Duodenal mucosa (tissue), 2 donors: Measurements from ENCODE around the gene CRCP.
"Not testable (repeated sequence)": the region's sequence is repeated elsewhere in the genome, so short reads cannot be mapped to it uniquely, and the experiment has no call there.

Source experiments
- H3K27ac ChIP-seq: one replicate; pipeline ENCODE4 v1.7.0; 2013; ENCODE audit warnings: low read depth, low read length
- H3K27me3 ChIP-seq, 2 donors: one replicate each; pipeline ENCODE4 v1.7.0; 2013; ENCODE audit warnings: low read length in 2 of 2, control low read depth in 1 of 2; ENCODE audit not compliant: insufficient read depth in 2 of 2, control insufficient read depth in 1 of 2
- H3K36me3 ChIP-seq, 2 donors: one replicate each; pipeline ENCODE4 v1.7.0; 2013; ENCODE audit warnings: low read length in 2 of 2, control low read depth in 1 of 2; ENCODE audit not compliant: insufficient read depth in 2 of 2, control insufficient read depth in 1 of 2
- H3K4me1 ChIP-seq, 2 donors: one replicate each; pipeline ENCODE4 v1.7.0; 2013; ENCODE audit warnings: low read length in 2 of 2, control low read depth in 1 of 2; ENCODE audit not compliant: insufficient read depth in 2 of 2, control insufficient read depth in 1 of 2
- H3K4me3 ChIP-seq, 2 donors: one replicate each; pipeline ENCODE4 v1.7.0; 2013; ENCODE audit warnings: low read length in 2 of 2, low read depth in 1 of 2
- H3K9ac ChIP-seq, 2 donors: one replicate each; pipeline ENCODE4 v1.7.0; 2013; ENCODE audit warnings: low read length in 2 of 2, low read depth in 1 of 2
- H3K9me3 ChIP-seq, 2 donors: one replicate each; pipeline ENCODE4 v1.7.0; 2013; ENCODE audit warnings: low read length in 2 of 2, control low read depth in 1 of 2; ENCODE audit not compliant: control insufficient read depth in 1 of 2

Gene CRCP

DNA sequence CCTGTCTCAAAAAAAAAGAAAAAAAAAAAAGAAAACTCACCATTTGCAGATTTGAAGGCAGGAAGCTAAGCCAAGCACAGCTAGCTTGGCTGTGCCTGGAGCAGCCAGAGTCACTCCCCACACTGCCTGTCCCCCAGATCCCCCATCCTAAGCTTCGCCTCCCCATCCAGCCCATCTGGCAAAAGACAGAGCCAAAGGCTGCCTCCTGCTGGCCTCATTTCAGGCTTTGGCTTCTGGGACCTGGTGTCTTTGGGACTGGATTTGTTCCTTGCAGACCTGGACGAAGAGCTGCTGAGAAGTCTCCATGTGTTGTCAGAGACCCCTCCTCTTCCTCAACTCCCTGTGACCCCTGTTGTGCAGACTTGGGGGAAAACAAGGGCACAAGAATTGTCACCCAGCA is 31.0 kb upstream of the CRCP start:
- no peaks in the 10 kb centered on the region for H3K4me1 ChIP-seq
- no peaks in the 10 kb centered on the region for H3K9me3 ChIP-seq
- H3K27ac ChIP-seq, result no peak overlapping the region
- peaks cover 18 to 49% of the 10 kb centered on the region in 2 donors for H3K36me3 ChIP-seq
- H3K27me3 ChIP-seq, result no peaks in the 10 kb centered on the region
- no peak overlapping the region for H3K9ac ChIP-seq
- H3K4me3 ChIP-seq, result no peak overlapping the region

DNA sequence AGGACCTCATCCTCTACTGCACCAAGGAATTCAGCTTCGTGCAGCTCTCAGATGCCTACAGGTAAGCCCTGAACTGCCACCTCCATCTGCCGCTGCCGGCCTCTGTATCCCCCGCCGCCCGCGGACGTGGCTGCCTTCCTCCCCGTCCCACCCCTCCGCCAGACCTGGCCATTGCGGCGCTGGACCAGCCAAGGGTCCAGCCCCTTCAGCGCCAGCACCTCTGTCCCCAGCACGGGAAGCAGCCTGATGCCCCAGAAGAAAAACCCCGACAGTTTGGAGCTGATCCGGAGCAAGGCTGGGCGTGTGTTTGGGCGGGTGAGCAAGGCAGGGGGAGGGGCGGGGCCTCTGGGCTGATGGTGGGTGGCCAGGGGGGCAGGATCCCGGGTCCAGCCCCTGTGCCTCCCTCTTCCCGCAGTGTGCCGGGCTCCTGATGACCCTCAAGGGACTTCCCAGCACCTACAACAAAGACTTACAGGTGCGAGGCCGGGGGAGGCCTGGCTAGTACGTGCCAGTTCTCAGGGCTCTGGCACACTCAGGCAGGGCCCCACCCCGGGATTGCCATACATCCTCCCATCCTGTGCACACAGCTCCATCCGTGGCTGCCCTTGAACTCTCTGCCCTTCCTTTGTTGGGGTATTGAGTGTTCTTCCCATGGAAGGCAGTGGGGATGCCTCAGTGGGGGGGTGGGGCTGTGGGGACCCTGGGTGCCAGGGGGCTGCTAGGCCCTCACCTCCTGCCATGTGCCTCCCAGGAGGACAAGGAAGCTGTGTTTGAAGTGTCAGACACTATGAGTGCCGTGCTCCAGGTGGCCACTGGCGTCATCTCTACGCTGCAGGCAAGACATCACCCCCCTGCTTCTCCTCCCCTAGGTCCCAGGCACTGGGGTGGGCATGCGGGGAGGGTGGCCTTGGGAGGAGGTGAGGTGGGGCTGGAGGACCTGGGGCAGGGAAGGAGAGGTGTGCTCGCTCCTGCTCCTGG is 25.5 kb upstream of the CRCP start:
- H3K4me1 ChIP-seq, result no peaks in the 10 kb centered on the region

DNA sequence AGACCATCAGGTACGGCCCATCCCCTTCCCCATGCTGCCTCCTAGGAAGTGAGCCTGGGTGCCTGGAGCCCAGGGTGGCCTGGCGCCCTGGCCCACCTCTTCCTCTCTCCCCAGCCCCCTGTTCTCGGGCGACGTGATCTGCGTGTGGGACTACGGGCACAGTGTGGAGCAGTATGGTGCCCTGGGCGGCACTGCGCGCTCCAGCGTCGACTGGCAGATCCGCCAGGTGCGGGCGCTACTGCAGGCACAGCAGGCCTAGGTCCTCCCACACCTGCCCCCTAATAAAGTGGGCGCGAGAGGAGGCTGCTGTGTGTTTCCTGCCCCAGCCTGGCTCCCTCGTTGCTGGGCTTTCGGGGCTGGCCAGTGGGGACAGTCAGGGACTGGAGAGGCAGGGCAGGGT is 22.0 kb upstream of the CRCP start:
- Histone ChIP-seq H3K9ac (no peak overlapping the region), H3K27me3 (no peaks in the 10 kb centered on the region), H3K36me3 (peaks cover 9 to 26% of the 10 kb centered on the region in 2 donors), H3K4me3 (no peak overlapping the region), H3K4me1 (no peaks in the 10 kb centered on the region), H3K9me3 (no peaks in the 10 kb centered on the region), H3K27ac (no peak overlapping the region)

More for the DNA sequence above, 25.5 kb upstream of the CRCP start:
- Histone ChIP-seq H3K9ac (no peak overlapping the region), H3K27ac (no peak overlapping the region), H3K4me3 (no peak overlapping the region), H3K36me3 (peaks cover 20 to 41% of the 10 kb centered on the region in 2 donors), H3K27me3 (no peaks in the 10 kb centered on the region), H3K9me3 (no peaks in the 10 kb centered on the region)

DNA sequence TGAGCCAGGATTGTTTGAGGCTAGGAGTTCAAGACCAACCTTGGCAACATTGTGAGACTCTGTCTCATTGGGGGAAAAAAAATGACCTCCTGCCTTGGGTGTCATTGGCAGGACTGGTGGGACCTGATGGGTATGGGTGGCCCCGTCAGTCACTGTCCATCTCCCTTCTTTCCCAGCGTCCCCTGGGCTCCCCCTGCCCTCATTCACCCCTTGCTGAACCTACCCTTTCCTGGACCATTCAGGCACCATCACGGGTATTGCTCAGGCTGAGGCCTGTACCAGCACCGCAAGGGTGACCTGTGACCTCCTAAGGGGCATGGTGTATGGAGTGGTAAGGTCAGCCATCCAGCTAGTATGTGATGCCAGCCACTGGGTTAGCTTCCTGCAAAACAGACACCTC is 19.6 kb upstream of the CRCP start:
- H3K9me3 ChIP-seq, result no peaks in the 10 kb centered on the region
- H3K36me3 ChIP-seq, result peaks cover 8 to 24% of the 10 kb centered on the region in 2 donors
- peaks cover 0 to 6% of the 10 kb centered on the region in 2 donors for H3K4me1 ChIP-seq
- no peak overlapping the region for H3K4me3 ChIP-seq
- H3K27me3 ChIP-seq, result no peaks in the 10 kb centered on the region
- no peak overlapping the region for H3K27ac ChIP-seq
- no peak overlapping the region for H3K9ac ChIP-seq

- H3K4me3 ChIP-seq, result peak overlapping the region in 1 of 2 donors; percentile 71
- no peak overlapping the region for H3K9ac ChIP-seq
- peaks cover 0 to 5% of the 10 kb centered on the region in 2 donors for H3K36me3 ChIP-seq
- no peak overlapping the region for H3K27ac ChIP-seq
- H3K9me3 ChIP-seq, result no peaks in the 10 kb centered on the region
- H3K27me3 ChIP-seq, result no peaks in the 10 kb centered on the region
- H3K4me1 ChIP-seq, result peaks cover 0 to 9% of the 10 kb centered on the region in 2 donors
Observed at GRCh38 chr7:66099232-66099550, 15.5 kb upstream of the CRCP start.

- H3K9ac ChIP-seq, result peak overlapping the region; percentile 62 to 84
- peak overlapping the region; percentile 85 for H3K27ac ChIP-seq
- peak overlapping the region; percentile 62 to 71 for H3K4me3 ChIP-seq
Observed at GRCh38 chr7:66099551-66100407, 14.9 kb upstream of the CRCP start.

GRCh38 chr7:66100408-66101050 is 14.1 kb upstream of the CRCP start:
- Histone ChIP-seq H3K9me3 (no peaks in the 10 kb centered on the region), H3K4me1 (peaks cover 0 to 9% of the 10 kb centered on the region in 2 donors), H3K4me3 (peak overlapping the region; percentile 62 to 71), H3K9ac (peak overlapping the region; percentile 54 to 62), H3K27me3 (no peaks in the 10 kb centered on the region), H3K36me3 (no peaks in the 10 kb centered on the region), H3K27ac (no peak overlapping the region)

More at GRCh38 chr7:66099551-66100407, 14.9 kb upstream of the CRCP start:
- no peaks in the 10 kb centered on the region for H3K9me3 ChIP-seq
- H3K36me3 ChIP-seq, result peaks cover 0 to 5% of the 10 kb centered on the region in 2 donors
- peaks cover 0 to 9% of the 10 kb centered on the region in 2 donors for H3K4me1 ChIP-seq
- no peaks in the 10 kb centered on the region for H3K27me3 ChIP-seq

GRCh38 chr7:66102168-66102567 is 12.5 kb upstream of the CRCP start:
- H3K4me3 ChIP-seq, H3K36me3 ChIP-seq, H3K4me1 ChIP-seq, H3K27ac ChIP-seq, H3K9ac ChIP-seq, H3K9me3 ChIP-seq, H3K27me3 ChIP-seq: not testable (repeated sequence)

DNA sequence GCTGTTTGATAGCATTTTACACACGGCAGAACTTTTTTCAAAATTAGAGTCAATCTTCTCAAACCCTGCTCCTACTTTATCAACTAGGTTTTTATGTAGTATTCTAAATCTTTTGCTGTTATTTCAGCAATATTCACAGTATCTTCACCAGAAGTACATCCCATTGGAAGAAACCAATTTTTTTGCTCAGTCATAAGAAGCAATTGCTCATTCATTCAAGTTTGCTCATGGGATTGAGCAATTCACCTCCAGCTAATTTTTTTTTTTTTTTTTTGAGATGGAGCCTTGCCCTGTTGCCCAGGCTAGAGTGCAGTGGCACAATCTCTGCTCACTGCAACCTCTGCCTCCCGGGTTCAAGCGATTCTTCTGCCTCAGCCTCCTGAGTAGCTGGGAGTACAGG is 10.7 kb upstream of the CRCP start:
- not testable (repeated sequence) for H3K4me1 ChIP-seq, H3K9me3 ChIP-seq, H3K27me3 ChIP-seq, H3K9ac ChIP-seq, H3K4me3 ChIP-seq, H3K27ac ChIP-seq, H3K36me3 ChIP-seq
